Measurements from ENCODE around the gene CCR6.
"Not testable (repeated sequence)": the region's sequence is repeated elsewhere in the genome, so short reads cannot be mapped to it uniquely, and the experiment has no call there.

CCR6 gene

DNA sequence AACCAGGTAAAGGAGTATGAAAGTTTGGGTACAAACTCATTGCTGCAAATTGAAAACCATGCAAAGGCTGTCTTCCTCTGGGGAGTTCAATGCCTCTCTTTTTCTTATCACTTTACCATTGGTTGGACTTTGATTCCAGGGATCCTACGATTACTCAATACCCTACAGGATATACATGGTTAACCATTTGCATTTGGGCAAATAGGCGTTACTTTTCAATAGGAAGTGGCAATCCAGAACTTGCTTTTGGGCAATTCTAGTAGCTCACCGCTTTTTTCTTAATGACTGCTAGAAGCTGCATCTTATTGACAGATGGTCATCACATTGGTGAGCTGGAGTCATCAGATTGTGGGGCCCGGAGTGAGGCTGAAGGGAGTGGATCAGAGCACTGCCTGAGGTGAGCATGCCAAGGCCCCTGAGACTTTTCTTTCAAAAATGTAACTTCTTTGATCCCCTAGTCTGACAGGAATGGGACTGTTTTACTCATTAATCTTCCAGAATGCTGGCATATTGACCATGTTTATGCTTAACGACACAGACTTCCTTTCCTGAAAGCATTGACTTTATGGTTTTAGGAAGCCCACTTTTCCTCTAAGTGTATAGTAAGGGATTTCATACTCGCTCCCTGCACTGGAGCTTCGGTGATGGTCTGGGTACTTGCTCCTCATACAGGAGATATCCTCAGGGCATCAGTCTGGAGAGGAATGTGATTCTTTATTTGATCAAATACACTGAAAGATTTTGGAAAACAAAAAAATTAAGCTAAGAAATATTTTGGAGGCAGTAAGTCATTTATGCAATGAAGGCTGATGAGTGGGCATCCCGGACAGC is at the start of gene CCR6:
Gene CCR6 (plus strand): TSS at position 270 of the 831 bp plus-strand sequence. CDS start 13,039 bp downstream, outside the sequence.
- peak; percentile 63 for ATAC-seq
- H3K4me1 Mint-ChIP-seq: peaks cover 70% of the 10 kb centered on the region
- peak within 1 kb of the TSS; percentile 90 for H3K27ac Mint-ChIP-seq
- H3K4me3 Mint-ChIP-seq: peak within 1 kb of the TSS; percentile 87
- H3K36me3 Mint-ChIP-seq: peaks cover 40% of the 10 kb centered on the region
- DNase-seq (ENCODE audit: low spot score in 2 of 2): no peak
- H3K9me3 Mint-ChIP-seq: no peaks in the 10 kb centered on the region

DNA sequence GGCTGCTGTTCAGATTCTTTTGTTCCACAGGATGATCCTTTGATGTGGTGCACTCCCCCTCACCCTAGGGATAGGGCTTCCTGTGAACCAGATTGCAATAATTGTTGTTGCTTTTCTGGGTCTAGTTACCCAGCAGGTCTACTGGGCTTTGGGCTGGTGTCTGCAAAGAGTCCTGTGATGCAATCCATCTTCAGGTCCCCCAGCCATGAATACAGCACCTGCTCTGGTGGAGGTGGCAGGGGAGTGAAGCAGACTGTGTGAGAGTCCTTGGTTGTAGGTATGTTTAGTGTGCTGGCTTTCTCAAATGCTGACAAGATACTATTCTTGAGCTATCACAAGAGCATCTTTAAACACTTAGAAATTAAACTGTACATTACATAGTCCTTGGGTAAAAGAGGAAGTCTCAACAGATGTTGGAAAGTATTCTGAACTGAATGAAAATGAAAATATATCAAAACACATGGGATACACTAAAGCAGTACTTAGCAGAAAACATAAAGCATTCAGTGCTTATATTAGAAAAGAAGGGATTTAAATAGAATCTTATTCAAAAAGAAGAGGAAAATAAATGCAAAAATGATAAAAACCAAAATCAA is 49.1 kb upstream of the CCR6 start:
- no peak for DNase-seq (ENCODE audit: low spot score in 2 of 2)
- Mint-ChIP-seq H3K9me3 (peaks cover 12% of the 10 kb centered on the region), H3K4me3 (no peak overlapping the region), H3K4me1 (peaks cover 8% of the 10 kb centered on the region), H3K36me3 (no peaks in the 10 kb centered on the region), H3K27ac (no peak overlapping the region)
- no peak for ATAC-seq

DNA sequence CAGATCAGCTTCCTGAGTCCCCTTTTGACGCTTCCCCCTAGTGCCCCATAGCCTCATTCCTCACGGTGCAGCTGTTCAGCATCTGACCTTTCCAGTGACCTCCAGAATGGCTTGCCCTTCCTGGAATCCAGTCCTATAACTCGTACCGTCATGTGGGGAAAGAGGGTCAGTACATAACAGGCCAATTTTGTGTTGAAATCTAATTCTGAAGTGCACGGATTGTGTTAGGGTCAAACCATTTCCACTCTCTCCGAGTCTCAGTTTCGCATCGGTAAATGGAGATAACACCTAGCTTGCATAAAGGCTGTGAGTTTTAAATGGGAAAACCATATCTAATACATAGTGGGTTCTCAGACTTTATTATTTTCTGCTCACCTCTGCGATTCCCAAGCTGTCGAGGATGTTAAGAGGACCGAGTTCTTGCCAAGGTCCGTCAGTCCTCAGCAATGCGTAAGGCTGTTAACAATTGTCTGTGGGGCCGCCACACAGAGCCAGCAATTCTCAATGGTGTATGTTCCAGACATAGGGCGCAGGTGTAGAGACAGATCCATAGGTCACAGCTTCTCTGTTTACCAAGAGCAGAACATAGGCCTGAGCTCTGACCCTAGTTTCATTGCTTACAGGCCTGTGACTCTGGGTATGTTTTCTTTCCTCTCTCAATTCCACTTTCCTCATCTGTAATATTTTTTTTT is 45.5 kb upstream of the CCR6 start:
- H3K9me3 Mint-ChIP-seq: peaks cover 4% of the 10 kb centered on the region
- no peaks in the 10 kb centered on the region for H3K36me3 Mint-ChIP-seq
- peaks cover 26% of the 10 kb centered on the region for H3K4me1 Mint-ChIP-seq
- DNase-seq (ENCODE audit: low spot score in 2 of 2): no peak
- no peak overlapping the region for H3K4me3 Mint-ChIP-seq
- H3K27ac Mint-ChIP-seq: no peak overlapping the region
- no peak for ATAC-seq

DNA sequence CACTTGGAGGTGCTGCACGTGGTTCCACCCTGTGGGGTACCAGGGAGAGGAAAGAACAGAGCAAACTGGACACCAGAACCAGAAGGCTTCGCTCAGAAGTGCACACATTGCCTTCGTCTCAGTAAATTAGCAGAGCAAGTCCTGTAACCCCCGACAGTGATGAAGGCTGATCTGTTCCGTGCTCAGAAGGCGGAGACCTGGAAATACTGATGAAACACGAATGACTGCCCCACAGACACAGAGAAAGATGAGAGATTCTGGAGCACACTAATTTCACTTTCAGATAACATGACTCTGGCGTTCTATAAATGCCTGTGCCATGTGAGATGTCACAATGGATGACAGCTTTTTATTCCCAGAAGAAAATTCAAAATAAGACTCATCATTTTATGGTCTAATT is 44.2 kb upstream of the CCR6 start:
- Mint-ChIP-seq H3K27ac (no peak overlapping the region), H3K36me3 (no peaks in the 10 kb centered on the region), H3K9me3 (peaks cover 2% of the 10 kb centered on the region), H3K4me3 (peak overlapping the region; percentile 42), H3K4me1 (peaks cover 24% of the 10 kb centered on the region)
- peak; percentile 60 for ATAC-seq
- no peak for DNase-seq (ENCODE audit: low spot score in 2 of 2)

DNA sequence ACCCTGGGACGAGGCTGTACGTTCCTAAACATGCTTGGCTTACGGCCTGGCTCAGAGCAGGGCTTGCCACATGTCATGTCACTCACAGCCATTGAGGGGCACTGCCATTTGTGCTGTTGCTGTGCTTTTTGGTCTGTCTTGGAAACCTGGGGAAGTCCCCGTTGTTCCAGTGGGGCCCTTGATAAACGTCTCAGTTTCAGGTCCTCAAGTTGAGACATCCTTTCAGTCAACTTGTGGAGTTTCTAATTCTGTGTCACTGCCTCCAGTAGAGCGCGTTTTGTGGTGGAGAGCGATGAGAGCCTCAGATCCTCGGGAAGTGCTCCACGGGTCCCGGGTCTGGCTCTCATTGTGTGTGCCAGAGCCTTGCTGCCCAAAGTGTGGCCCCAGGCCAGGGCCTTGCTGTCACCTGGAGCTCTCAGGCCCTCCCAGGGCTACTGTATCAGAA is 43.0 kb upstream of the CCR6 start:
- H3K9me3 Mint-ChIP-seq: peaks cover 3% of the 10 kb centered on the region
- H3K4me1 Mint-ChIP-seq: peaks cover 21% of the 10 kb centered on the region
- peak overlapping the region; percentile 78 for H3K27ac Mint-ChIP-seq
- peak; percentile 98 for ATAC-seq
- no peaks in the 10 kb centered on the region for H3K36me3 Mint-ChIP-seq
- DNase-seq (ENCODE audit: low spot score in 2 of 2): peak; percentile 32 to 71
- H3K4me3 Mint-ChIP-seq: peak overlapping the region; percentile 42

DNA sequence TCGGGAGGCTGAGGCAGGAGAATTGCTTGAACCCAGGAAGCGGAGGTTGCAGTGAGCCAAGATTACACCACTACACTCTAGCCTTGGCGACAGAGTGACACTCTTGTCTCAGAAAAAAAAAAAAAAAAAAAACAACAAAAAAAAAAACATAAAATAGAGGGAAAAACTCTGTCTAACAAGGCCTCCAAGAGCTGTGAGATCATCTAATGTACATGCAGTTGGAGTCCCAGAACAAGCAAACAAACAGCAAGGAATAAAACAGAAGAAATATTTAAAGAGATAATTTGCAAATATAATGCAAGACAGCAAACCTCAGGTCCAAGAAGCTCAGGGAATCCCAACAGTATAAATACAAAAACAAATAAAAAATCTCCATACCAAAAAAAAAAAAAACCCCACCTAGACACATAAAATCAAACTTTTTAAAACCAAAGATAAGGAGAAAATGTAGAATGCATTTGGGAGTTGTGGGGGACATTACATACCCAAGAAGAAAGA is 35.0 kb upstream of the CCR6 start:
- no peak overlapping the region for H3K27ac Mint-ChIP-seq
- H3K36me3 Mint-ChIP-seq: no peaks in the 10 kb centered on the region
- no peak overlapping the region for H3K4me3 Mint-ChIP-seq
- H3K4me1 Mint-ChIP-seq: peaks cover 28% of the 10 kb centered on the region
- no peak for DNase-seq (ENCODE audit: low spot score in 2 of 2)
- H3K9me3 Mint-ChIP-seq: peaks cover 11% of the 10 kb centered on the region
- ATAC-seq: no peak

DNA sequence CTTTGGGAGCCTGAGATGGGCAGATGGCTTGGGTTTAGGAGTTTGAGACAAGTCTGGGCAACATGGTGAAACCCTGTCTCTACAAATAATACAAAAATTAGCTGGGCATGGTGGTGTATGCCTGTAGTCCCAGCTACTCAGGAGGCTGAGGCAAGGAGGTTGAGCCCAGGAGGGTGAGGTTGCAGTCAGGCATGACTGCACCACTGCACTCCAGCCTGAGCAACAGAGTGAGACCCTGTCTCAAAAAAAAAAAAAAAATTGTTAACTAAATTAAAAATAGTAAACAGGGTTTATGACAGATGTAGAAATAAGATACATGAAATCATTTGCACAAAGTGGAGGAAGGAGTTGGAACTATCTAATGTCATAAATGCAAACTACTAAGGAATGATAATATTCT is 34.2 kb upstream of the CCR6 start:
- not testable (repeated sequence) for DNase-seq (ENCODE audit: low spot score in 2 of 2); H3K27ac Mint-ChIP-seq; H3K36me3 Mint-ChIP-seq; H3K4me3 Mint-ChIP-seq; H3K9me3 Mint-ChIP-seq; ATAC-seq
- H3K4me1 Mint-ChIP-seq: peaks cover 36% of the 10 kb centered on the region

DNA sequence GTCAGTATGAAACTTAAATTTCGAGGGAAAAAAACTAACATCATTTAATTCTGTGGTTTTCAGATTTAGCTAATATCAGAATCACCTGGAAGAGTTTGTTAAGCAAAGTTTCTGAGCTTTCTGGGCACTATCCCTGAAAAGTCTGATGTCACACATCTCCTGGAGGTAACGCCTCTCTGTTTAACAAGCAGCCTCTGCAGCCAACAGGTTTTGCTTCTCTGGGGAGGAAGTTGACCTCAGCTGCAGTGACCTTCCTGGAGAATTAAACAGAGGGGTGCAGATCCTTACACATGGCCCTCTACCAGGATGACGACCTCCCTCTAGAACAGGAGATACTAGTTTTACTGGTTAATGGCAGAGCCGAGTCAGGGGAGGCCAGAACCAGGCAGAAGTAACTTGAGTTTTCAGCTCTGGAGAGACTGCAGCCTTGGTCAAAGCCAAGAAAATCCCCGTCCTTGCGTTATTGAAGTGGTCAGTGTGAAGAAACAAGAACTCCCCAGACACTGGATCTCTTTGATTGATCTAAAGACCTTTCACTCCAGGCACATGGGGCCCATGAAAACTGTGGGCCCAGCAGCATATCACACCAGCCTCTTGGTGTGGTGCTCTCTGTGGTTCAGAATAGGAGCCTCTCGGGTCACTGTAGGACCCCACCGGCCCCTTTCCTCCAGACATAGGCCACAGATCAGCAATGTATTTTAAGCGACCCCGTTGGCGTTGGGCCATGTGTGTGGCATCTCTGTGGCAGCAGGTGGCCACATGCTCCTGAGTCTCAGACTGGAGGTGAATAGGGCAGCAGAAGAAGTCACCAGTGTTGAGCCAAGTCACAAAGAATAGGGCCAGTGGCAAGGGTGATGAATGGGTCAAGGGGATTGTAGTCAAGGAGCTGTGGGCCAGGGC is 33.4 kb upstream of the CCR6 start:
- ATAC-seq: no peak
- DNase-seq (ENCODE audit: low spot score in 2 of 2): no peak
- peaks cover 9% of the 10 kb centered on the region for H3K36me3 Mint-ChIP-seq
- no peak overlapping the region for H3K4me3 Mint-ChIP-seq
- H3K27ac Mint-ChIP-seq: no peak overlapping the region
- peaks cover 43% of the 10 kb centered on the region for H3K4me1 Mint-ChIP-seq
- peaks cover 8% of the 10 kb centered on the region for H3K9me3 Mint-ChIP-seq

DNA sequence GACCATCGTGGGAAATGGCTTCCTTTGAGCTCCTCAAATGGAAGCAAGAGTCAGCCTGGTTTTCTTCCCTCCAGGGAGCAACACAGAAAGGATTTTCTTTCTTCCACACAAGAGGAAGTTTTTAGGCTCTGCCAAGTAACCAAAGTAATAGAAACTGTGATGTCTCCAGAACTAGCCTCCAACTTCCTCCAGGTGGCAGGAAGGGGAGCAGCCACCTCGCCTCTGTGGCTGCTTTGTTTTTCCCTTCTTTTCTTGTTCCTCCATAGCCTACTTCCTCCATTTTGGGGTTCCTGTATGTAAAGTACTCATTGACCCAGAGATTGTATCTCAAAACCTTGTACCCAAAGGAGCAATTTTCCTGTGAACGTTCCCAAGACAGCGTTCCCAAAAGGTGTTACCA is 32.7 kb upstream of the CCR6 start:
- H3K36me3 Mint-ChIP-seq: peaks cover 15% of the 10 kb centered on the region
- peaks cover 50% of the 10 kb centered on the region for H3K4me1 Mint-ChIP-seq
- peaks cover 8% of the 10 kb centered on the region for H3K9me3 Mint-ChIP-seq
- no peak for ATAC-seq
- H3K4me3 Mint-ChIP-seq: no peak overlapping the region
- H3K27ac Mint-ChIP-seq: no peak overlapping the region
- no peak for DNase-seq (ENCODE audit: low spot score in 2 of 2)

DNA sequence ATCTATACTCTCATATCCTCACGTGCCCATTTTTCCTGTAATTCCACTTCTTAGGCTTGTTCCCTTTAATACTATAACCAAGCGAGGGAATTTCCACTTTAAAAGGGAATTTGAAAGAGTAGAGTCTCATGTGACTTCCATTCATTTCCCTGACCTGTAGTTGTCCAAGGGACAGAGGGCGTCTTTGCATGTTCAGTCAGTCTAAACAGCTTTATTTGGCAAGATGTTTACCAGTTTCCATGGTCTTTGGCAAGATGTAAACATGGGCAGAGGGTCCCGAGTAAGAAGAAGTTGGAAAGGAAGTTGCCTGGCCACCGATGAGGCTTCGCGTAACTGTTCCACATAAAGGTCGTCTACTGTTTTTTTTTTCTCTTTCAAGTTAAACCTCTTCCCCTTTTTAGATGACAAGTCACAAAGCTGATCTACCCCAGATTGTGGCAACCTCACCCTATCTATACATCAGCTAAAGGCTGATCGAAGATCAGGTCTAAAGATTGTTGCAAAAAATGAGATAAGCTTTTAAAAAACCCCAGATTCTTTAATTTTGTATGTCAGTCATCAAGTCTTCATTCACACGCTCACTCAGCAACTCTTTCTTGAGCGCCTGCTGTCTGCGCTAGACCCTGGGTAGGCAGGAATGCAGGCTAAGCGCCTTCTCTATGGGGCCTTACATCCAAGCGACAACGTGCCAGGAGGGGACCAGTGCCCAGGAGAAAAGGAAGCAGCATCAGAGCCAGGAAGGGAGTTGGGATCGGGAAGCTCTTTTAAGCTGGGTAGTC is 31.7 kb upstream of the CCR6 start:
- peak overlapping the region; percentile 85 for H3K4me3 Mint-ChIP-seq
- H3K9me3 Mint-ChIP-seq: peaks cover 8% of the 10 kb centered on the region
- H3K4me1 Mint-ChIP-seq: peaks cover 53% of the 10 kb centered on the region
- H3K27ac Mint-ChIP-seq: peak overlapping the region; percentile 97
- H3K36me3 Mint-ChIP-seq: peaks cover 15% of the 10 kb centered on the region
- DNase-seq (ENCODE audit: low spot score in 2 of 2) (no peak), ATAC-seq (no peak)

DNA sequence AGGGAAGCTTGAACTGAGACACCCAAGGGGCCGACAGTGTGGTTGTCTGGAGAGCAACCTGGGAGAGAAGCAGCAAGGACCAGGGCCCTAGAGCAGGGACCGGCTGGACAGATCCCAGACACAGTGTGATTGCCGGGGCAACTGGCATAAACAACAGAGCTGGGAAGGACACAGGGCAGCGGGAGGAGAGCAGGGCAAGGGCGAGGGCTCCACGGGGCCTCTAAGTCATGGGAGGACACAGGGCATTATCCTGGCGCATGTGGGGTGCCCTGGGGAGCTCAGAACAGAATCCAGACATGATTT is 31.1 kb upstream of the CCR6 start:
- no peak for DNase-seq (ENCODE audit: low spot score in 2 of 2)
- peak overlapping the region; percentile 85 for H3K4me3 Mint-ChIP-seq
- H3K9me3 Mint-ChIP-seq: peaks cover 8% of the 10 kb centered on the region
- H3K36me3 Mint-ChIP-seq: peaks cover 15% of the 10 kb centered on the region
- H3K27ac Mint-ChIP-seq: peak overlapping the region; percentile 97
- ATAC-seq: no peak
- H3K4me1 Mint-ChIP-seq: peaks cover 53% of the 10 kb centered on the region

DNA sequence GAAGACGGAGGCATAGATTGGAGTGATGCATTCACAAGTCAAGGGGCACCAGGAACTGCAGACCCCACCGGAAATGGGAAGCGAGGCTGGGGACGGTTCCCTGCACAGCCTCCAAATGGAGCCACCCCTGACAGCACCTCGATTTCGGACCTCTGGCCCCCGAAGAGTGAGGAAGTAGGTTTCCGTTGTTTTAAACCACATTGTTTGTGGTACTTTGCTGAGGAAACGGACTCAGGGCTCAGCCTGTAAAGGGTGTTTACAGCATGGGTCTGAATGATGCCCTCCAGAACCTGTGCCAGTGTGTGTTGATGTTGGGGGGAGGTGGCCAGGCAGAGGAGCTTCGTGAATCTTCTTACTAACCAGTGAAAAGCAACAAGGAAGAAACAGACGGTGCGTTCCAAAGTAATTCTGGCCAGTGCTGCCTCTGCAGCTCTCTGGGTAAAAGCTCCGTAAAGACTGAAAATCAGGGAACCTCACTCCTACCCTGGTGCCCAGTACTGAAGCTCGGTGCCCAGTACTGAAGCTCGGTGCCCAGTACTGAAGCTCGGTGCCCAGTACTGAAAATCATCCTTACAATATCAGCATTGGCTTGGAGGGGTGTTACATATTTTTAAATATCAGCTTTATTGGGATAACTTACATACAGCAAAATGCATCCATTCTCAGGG is 30.1 kb upstream of the CCR6 start:
- Mint-ChIP-seq H3K36me3 (peaks cover 15% of the 10 kb centered on the region), H3K4me1 (peaks cover 53% of the 10 kb centered on the region), H3K27ac (peak overlapping the region; percentile 97), H3K9me3 (peaks cover 3% of the 10 kb centered on the region), H3K4me3 (peak overlapping the region; percentile 85)
- ATAC-seq (no peak), DNase-seq (ENCODE audit: low spot score in 2 of 2) (no peak)

DNA sequence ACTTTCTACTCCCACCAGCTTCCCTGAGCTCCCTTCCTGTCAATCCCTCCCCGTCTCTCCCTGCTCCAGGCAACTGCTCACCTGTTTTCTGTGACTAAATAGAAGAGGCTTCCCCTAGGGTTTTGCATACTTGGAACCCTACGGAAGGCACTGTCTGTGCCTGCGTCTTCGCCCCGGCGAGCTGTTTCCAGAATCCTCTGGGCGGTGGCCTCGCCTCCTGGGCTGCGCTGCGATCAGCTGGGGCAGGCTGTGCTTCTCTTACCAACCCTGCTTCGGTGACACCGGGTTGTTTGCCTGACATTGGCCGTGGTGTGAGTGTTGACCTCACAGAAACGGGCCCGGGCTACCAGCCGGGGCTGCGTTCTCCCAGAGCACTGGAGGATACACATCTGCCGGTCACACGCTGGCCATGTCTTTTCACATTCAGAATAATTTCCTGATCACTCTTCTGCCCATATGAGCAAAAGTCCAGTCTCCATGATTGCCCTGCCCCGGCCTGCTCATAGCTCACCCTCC is 29.4 kb upstream of the CCR6 start:
- peak; percentile 36 for ATAC-seq
- H3K36me3 Mint-ChIP-seq: peaks cover 15% of the 10 kb centered on the region
- H3K27ac Mint-ChIP-seq: peak overlapping the region; percentile 97
- DNase-seq (ENCODE audit: low spot score in 2 of 2): no peak
- H3K9me3 Mint-ChIP-seq: no peaks in the 10 kb centered on the region
- peak overlapping the region; percentile 85 for H3K4me3 Mint-ChIP-seq
- peaks cover 56% of the 10 kb centered on the region for H3K4me1 Mint-ChIP-seq

Data from stimulated activated effector memory CD8-positive, alpha-beta T cell treated with anti-CD3 and anti-CD28 coated beads, Interleukin-12 subunit alpha, Interleukin-12 subunit beta, amount 100 ng/mL, for 72 hours (primary cell).